NCI-H748 (cell line): ENCODE data around the gene SETD6.
"Not testable (repeated sequence)": the region's sequence is repeated elsewhere in the genome, so short reads cannot be mapped to it uniquely, and the experiment has no call there.

Source experiments
- DNase-seq: peaks from one replicate; lab custom pipeline; 2025; ENCODE audit not compliant: unreplicated experiment; lab: John Stamatoyannopoulos, UW

The SETD6 gene

DNA sequence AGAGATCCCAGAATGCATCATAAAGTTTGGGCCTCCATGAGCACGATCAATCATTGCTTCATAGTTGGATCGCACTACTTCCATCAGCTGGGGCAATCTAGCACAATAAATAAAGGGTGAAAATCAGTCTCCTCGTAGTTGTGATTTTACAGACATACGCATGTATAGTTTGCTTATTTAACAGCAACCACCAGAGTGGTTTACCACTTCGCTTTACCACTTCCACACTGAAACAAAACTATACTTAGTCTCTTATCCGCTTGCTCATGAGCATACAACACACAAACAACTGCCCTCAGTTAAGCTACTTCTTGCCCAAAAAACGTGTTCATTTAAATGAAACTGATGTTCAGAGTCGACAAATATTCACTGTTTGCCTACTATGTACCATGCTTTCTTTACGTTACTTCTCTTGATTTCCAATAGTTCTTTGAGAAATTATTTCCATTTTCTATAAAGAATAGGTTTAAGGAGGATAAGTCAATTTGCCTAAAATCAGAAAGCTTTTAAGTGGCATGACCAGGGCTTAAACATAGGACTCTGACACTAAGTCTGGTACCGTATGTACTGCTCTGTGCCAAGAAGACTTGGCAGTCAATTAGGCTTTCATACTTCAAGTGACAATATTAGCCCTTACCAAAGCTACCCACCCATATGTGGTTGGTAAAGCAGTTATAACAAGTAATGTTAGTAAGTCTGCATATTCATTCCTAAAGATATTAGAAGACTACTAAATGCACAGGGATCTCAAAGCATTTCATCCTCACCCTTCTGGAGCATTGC is 22.0 kb downstream of the SETD6 start:
- DNase-seq = no peak

GRCh38 chr16:58541711-58542110 is 26.4 kb downstream of the SETD6 start:
- no peak for DNase-seq

GRCh38 chr16:58542291-58542690 is 27.0 kb downstream of the SETD6 start:
- no peak for DNase-seq

GRCh38 chr16:58543685-58544084 is 28.4 kb downstream of the SETD6 start:
- no peak for DNase-seq

- DNase-seq = no peak
Measured at GRCh38 chr16:58548378-58548777, 33.1 kb downstream of the SETD6 start.

DNA sequence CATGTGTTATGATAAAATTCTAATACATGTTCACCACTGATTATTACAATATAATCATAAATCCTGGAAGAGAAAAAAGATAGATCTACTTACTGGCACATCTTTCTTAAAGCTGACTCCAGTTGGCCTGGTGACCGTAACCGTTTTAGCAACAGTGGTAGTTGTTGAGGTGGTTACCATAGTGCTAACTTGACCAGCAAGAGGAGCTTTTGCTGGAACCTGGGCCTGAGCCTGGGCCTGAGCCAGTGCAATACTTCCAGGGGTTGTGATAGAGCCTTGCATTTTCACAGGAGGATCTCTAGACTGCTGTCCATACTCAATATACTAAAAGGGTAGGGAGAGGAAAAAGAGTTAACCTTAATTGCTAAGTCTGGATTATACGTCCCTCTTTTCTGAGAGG is 36.2 kb downstream of the SETD6 start:
- no peak for DNase-seq

- DNase-seq = no peak
Measured at GRCh38 chr16:58556678-58557077, 41.4 kb downstream of the SETD6 start.

DNA sequence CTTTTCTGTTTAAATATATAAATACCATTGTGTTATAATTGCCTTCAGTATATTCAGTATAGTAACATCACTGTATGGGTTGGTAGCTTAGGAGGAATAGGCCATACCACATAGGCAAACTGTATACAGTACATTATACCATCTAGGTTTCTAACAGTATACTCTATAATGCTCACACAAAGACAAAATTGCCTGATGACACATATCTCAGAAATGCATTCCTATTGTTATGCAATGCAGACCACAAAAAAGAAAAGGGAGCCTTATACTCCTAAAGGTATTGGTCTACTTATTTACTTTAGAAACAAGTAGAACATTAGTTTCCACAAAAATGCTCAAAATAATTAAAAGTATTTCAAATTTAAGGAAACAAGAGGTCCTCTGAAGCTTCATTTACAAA is 47.9 kb downstream of the SETD6 start:
- no peak for DNase-seq

DNA sequence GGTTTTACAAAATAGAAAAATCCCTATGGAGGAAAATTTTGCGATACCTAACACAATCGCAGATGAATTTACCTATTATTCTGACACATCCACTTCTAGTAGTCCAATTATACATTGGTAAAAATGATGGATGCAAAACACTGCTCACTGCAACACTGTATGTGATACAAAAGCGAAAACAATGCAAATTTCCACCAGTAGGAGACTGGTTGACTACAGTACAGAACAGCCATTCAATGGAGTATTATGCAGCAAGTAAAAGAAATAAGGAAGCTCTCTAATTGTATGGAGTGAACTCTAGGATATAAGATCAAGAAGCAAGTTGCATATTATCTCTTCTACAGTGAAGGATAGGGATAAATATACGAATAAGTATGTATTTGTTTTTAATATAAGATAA is 48.5 kb downstream of the SETD6 start:
- no peak for DNase-seq

- not testable (repeated sequence) for DNase-seq
Measured at GRCh38 chr16:58565697-58566096, 50.4 kb downstream of the SETD6 start.
